HG02759 (cell line): ENCODE results near the gene MLANA.
A peak's percentile ranks its signal among the peaks of the same experiment; 100 is the strongest.

ENCODE experiments used
- ATAC-seq: cut with Tn5 transposase; IDR thresholded peaks from one replicate; pipeline ENCODE4 v1.9.1; 2021; ENCODE audit warnings: mild to moderate bottlenecking, moderate library complexity; ENCODE audit not compliant: unreplicated experiment

The MLANA gene

DNA sequence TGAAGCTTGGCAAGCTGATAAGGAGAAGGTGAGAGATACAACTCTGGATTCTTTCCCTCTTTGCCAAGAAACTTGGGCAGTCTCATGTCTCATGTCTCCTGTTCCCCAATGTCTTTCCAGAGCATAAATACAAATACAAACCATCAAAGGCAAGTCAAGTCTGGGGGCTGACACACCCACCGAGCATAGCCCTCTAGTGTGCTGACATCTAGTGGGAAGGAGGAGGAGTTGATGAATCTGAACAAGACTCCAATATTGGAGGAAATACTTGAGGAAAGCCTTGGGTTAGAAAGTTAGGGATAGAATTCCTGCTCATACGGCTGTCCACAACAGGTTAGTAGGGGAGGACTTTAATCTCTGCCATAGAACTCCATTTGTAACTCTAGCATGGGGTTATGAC is 8.6 kb downstream of the MLANA start:
- no peak for ATAC-seq

GRCh38 chr9:5900622-5901021 is 9.9 kb downstream of the MLANA start:
- no peak for ATAC-seq

DNA sequence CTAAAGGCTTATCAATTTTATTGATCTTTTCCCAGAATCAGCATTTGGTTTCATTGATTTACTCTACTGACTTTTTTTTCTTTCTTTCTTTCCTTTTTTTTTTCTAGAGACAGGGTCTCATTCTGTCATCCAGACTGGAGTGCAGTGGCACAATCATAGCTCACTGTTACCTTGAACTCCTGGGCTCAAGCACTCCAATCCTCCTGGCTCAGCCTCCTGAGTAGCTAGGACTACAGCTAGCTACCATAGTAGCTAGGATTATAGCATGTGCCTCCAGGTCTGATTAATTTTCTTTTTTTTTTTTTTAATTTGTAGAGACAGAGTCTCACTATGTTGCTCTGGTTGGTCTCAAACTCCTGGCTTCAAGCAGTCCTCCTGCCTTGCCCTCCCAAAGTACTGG is 11.7 kb downstream of the MLANA start:
- no peak for ATAC-seq

GRCh38 chr9:5908918-5909317 is 18.2 kb downstream of the MLANA start:
- ATAC-seq, result no peak

GRCh38 chr9:5909976-5910375 is 19.3 kb downstream of the MLANA start:
- no peak for ATAC-seq

- no peak for ATAC-seq
Observed at GRCh38 chr9:5910413-5911057, 19.8 kb downstream of the MLANA start.

DNA sequence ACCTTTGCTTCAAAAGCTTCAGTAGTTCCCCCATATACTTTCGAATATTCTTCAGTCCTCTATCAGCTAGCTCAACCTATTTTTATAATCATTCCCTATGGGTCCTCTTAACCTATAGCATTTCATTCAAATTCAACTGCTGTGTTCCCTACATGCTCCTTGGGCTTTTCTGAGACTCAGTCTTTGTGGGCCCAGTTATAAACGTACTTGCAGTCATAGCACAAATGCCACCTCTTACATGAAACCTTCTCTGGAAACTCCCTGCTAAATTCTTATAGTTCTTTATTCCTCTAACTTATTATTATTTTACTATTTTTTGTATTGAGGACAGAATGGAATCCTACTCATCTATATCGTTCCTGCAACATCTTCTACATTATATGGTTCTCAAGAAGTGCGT is 24.7 kb downstream of the MLANA start:
- ATAC-seq, result no peak

- no peak for ATAC-seq
Observed at GRCh38 chr9:5917273-5917672, 26.6 kb downstream of the MLANA start.

- ATAC-seq, result no peak
Observed at GRCh38 chr9:5917888-5918287, 27.2 kb downstream of the MLANA start.

DNA sequence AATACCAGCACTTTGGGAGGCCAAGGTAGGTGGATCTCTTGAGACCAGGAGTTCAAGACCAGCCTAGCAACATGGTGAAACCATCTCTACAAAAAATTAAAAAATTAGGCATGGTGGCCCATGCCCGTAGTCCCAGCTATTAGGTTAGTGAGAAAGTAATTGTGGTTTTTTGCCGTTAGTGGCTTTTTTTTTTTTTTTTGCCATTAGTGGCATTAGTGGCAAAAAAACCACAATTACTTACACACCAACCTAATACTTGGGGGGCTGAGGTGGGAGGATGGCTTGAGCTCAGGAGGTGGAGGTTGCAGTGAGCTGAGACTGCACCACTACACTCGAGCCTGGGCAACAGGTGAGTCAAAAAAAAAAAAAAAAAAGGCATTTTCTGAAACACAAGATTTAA is 27.8 kb downstream of the MLANA start:
- ATAC-seq, result no peak

- peak; percentile 89 for ATAC-seq
Observed at GRCh38 chr9:5920860-5921328, 30.2 kb downstream of the MLANA start.

DNA sequence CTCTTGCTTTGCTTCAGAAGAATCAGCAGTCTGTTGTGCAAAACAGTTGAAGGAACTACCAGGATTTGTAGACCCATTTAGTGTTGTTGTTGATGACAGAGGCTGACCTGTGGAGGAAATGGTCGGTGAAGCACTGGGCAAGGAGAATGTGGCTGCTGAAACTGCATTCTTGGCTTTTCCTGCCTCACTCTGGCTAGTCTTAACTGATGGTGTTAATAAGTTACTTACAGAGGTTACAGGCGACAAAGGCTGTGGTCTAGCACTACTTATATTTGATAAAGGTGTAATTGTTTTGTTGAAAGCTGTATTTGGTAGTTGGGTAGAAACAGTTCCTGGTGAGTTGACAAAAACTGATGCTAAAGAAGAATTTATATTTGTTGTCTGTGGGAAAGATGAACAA is 31.5 kb downstream of the MLANA start:
- peak; percentile 56 for ATAC-seq

- ATAC-seq, result peak; percentile 43
Observed at GRCh38 chr9:5931657-5932056, 41.0 kb downstream of the MLANA start.

DNA sequence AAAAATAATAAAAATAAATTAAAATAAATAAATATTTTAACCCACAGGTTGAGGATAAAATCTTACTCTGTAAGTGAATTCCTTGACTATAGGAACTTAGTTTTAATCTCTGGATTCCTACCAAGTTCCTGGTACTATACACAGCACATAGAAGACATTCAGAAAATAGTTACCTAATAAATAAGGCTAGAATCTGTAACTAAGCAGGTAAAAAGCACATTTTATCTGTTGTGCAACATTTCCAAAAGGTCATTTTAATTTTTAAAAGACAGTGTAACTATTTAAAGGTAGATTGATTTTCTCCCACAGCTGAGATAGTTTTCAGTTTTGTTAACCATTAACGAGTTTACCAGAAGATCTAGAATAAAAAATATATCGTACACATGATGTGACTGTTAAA is 47.8 kb downstream of the MLANA start:
- no peak for ATAC-seq

DNA sequence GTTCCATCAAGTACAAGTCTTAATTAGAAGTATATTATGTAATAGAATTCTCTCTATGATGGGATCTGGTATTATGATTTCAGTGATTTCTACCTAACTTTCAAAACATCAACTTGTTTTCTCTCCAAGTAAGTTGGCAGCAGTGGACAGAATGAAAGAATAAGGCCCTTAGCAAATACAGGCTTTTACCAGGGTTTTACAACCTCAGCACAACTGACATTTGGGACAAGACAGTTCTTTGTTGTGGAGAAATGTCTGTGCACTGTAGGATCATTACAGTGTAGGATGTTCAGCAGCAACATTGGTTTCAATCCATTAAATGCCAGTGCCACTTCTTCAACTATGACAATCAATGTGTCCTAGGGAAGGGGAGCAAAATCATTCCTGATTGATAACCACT is 48.8 kb downstream of the MLANA start:
- no peak for ATAC-seq

DNA sequence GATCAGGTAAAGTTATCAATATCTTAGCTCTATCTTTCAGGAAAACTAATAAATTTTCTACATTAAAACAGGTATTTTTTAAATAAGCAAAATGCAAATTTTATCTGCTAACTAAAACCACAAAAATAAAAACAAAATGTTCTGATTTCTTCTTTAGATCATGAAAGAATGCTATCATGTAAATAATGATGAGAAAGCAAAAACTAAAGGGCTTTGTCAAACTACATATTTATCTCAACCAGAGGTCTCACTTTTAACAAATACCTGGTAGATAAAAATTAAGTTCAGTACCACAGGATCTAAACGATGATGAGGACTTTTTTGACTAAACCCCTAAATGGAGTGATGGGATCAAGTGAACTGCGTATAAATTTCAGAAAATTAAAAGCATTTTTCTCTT is 50.5 kb downstream of the MLANA start:
- ATAC-seq, result no peak

- ATAC-seq, result no peak
Observed at GRCh38 chr9:5945112-5945511, 54.4 kb downstream of the MLANA start.

DNA sequence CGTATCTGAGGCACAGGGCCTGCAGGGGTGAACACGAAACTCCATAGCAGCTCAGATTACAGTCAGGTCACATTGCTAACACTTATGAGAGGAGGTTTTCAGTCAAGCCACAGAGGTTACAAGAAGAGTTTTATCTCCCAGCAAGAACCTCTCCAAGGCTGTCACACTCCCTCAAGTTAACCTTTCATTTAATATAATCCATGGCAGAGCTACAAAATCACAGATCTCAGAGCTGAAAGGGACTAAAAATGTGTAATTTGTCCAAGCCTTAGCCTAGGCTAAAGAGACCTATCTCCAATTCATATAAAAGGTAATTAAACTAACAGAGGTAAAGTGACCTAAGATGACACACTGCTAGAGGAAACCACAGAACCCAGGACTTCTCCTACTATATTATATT is 57.2 kb downstream of the MLANA start:
- ATAC-seq, result no peak

GRCh38 chr9:5949103-5949699 is 58.5 kb downstream of the MLANA start:
- ATAC-seq, result peak; percentile 84

GRCh38 chr9:5950261-5950660 is 59.6 kb downstream of the MLANA start:
- ATAC-seq, result no peak

DNA sequence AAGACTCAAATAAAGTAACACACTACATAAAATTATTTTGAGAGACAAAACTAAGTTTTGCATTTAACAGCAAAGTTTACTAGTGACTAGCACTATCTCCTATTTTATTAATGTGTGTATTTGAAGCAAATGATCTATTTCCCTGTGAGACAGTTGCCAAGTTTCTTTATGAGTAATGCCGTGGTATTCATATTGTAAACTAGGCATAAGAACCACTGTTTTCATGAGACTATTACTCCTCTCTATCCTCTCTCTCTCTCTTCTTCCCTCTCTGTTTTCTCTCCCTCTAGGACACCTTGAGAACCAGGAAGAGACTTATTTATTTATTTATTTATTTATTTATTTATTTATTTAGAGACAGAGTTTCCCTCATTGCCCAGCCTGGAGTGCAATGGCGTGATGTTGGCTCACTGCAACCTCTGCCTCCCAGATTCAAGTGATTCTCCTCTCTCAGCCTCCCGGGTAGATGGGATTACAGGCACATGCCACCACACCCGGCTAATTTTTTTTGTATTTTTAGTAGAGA is 61.1 kb downstream of the MLANA start:
- ATAC-seq, result no peak
